Activated CD4-positive, alpha-beta memory T cell treated with anti-CD3 and anti-CD28 coated beads, Interleukin-2, amount 10 ng/mL, durations not matched to agents 7 days and 5 days (primary cell): ENCODE data around the gene PERP. TPM values are rescaled to one million over a fixed set of nuclear protein-coding genes. Genes with fewer than 3 reads are reported as not detected.
"Not testable (repeated sequence)": the region's sequence is repeated elsewhere in the genome, so short reads cannot be mapped to it uniquely, and the experiment has no call there.

Source experiments
- CTCF ChIA-PET: fragments of 350-600 bp; sonication (Branson Sonifier 250); formaldehyde crosslinking; loops from one replicate; lab custom pipeline; 2021; ENCODE audit warnings: antibody characterized with exemption, inconsistent platforms; lab: Charles Lee
- POLR2A ChIA-PET: fragments of 350-600 bp; sonication (Branson Sonifier 250); formaldehyde crosslinking; loops from one replicate; lab custom pipeline; 2021; ENCODE audit warnings: antibody characterized with exemption; lab: Charles Lee
- DNase-seq: peaks from one replicate; pipeline ENCODE4 v3.0.0-alpha.2; 2020
- H3K27ac Mint-ChIP-seq: one replicate; pipeline ENCODE4 v1.8.0; 2021; ENCODE audit warnings: mild to moderate bottlenecking, mixed read lengths
- H3K27me3 Mint-ChIP-seq: one replicate; pipeline ENCODE4 v1.8.0; 2021; ENCODE audit warnings: mixed read lengths
- H3K36me3 Mint-ChIP-seq: one replicate; pipeline ENCODE4 v1.8.0; 2021; ENCODE audit warnings: low read depth, mixed read lengths
- H3K4me1 Mint-ChIP-seq: one replicate; pipeline ENCODE4 v1.8.0; 2021; ENCODE audit warnings: mixed read lengths
- H3K4me3 Mint-ChIP-seq: one replicate; pipeline ENCODE4 v1.8.0; 2021; ENCODE audit warnings: mild to moderate bottlenecking, mixed read lengths
- H3K9me3 Mint-ChIP-seq: one replicate; pipeline ENCODE4 v1.8.0; 2021; ENCODE audit warnings: mixed read lengths
- total RNA-seq, 2 experiments: library from RNA; stranded (reverse); gene quantifications; one replicate each; pipeline ENCODE4 v1.2.3, GENCODE V29; 2021

PERP gene
- total RNA-seq, result 10 to 100 TPM; 18.0 to 19.0 TPM

GRCh38 chr6:138107078-138107751 lies at the start of gene PERP:
PERP (minus strand) TSS chr6:138107419; CDS start chr6:138107340, 79 bp downstream.
- peak; percentile 81 for DNase-seq
- peak within 1 kb of the TSS; percentile 86 for H3K4me3 Mint-ChIP-seq
- POLR2A ChIA-PET, result interaction anchor here (0.6 to 2.8 kb wide), 5 partner anchors 9 to 408 kb away, joined by 3 to 7 read pairs (median 5); partner anchors contain the start of gene TNFAIP3
- H3K9me3 Mint-ChIP-seq, result no peaks in the 10 kb centered on the region
- CTCF ChIA-PET, result interaction anchor here (0.7 to 3.7 kb wide), 11 partner anchors 9 to 408 kb away, joined by 3 to 29 read pairs (median 6); no protein-coding TSS in a partner anchor
- H3K27ac Mint-ChIP-seq, result peak within 1 kb of the TSS; percentile 84
- no peaks in the 10 kb centered on the region for H3K36me3 Mint-ChIP-seq
- H3K4me1 Mint-ChIP-seq, result peaks cover 32% of the 10 kb centered on the region
- H3K27me3 Mint-ChIP-seq, result peaks cover 14% of the 10 kb centered on the region

GRCh38 chr6:138155443-138155842 lies 48.2 kb upstream of the PERP start:
- peaks cover 2% of the 10 kb centered on the region for H3K9me3 Mint-ChIP-seq
- no peaks in the 10 kb centered on the region for H3K4me1 Mint-ChIP-seq
- H3K27ac Mint-ChIP-seq, result no peak overlapping the region
- CTCF ChIA-PET, result no interaction called here
- DNase-seq, result no peak
- peaks cover 54% of the 10 kb centered on the region for H3K27me3 Mint-ChIP-seq
- no peaks in the 10 kb centered on the region for H3K36me3 Mint-ChIP-seq
- POLR2A ChIA-PET, result no interaction called here
- no peak overlapping the region for H3K4me3 Mint-ChIP-seq

DNA sequence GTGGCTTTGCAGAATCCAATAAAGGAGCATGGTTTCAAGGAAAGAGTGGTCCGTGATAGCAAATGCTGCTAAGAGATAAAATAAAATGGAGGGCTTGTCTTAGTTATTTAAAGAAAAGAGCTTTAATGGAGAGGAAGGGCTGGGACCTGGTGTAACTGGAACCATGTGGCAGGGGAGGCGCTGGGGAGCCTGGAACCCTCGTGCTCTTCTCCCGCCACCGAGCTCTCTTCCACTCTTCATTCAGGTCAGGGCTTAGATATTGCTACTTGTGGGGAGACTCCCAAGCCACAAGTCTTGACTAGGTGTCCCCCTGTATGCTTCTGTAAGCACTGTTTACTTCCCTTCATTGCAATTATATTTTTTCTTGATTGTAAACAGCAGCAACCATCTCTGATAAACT lies 39.3 kb upstream of the PERP start:
- Mint-ChIP-seq H3K36me3 (no peaks in the 10 kb centered on the region), H3K27me3 (peaks cover 41% of the 10 kb centered on the region), H3K4me3 (no peak overlapping the region), H3K4me1 (no peaks in the 10 kb centered on the region), H3K27ac (no peak overlapping the region), H3K9me3 (no peaks in the 10 kb centered on the region)
- CTCF ChIA-PET, result interaction anchor here (1.5 kb wide), 1 partner anchor 30 kb away, joined by 3 read pairs; no protein-coding TSS in a partner anchor
- no peak for DNase-seq
- POLR2A ChIA-PET, result no interaction called here

DNA sequence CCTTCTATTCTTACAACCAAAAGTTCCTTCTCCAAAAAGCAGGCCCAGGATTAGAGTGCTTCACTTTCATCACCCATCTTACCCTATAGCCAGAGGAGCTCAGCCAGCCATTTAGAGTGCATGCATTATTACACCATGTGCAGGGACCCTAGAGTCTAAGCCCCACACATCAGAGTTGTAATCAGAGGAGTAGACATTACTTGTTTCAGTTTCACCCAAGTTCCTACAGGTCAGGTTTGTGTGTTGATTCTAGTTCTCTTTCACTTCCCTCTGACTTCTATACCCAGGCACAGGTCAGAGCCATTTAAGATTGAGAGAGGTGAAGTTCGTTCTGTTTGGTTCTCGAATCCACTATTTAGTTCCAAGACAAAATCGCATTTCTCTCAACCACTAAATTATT lies 38.2 kb upstream of the PERP start:
- Mint-ChIP-seq H3K36me3 (no peaks in the 10 kb centered on the region), H3K27me3 (peaks cover 37% of the 10 kb centered on the region), H3K4me3 (no peak overlapping the region), H3K27ac (no peak overlapping the region), H3K4me1 (no peaks in the 10 kb centered on the region), H3K9me3 (no peaks in the 10 kb centered on the region)
- ChIA-PET POLR2A (no interaction called here), CTCF (interaction anchor here (1.5 kb wide), 1 partner anchor 29 kb away, joined by 3 read pairs; no protein-coding TSS in a partner anchor)
- no peak for DNase-seq

- H3K36me3 Mint-ChIP-seq, result no peaks in the 10 kb centered on the region
- H3K27me3 Mint-ChIP-seq, result peaks cover 35% of the 10 kb centered on the region
- H3K4me3 Mint-ChIP-seq, result no peak overlapping the region
- CTCF ChIA-PET, result no interaction called here
- no peaks in the 10 kb centered on the region for H3K9me3 Mint-ChIP-seq
- H3K27ac Mint-ChIP-seq, result no peak overlapping the region
- no peak for DNase-seq
- H3K4me1 Mint-ChIP-seq, result no peaks in the 10 kb centered on the region
- POLR2A ChIA-PET, result no interaction called here
Measured at GRCh38 chr6:138142806-138143205, 35.6 kb upstream of the PERP start.

DNA sequence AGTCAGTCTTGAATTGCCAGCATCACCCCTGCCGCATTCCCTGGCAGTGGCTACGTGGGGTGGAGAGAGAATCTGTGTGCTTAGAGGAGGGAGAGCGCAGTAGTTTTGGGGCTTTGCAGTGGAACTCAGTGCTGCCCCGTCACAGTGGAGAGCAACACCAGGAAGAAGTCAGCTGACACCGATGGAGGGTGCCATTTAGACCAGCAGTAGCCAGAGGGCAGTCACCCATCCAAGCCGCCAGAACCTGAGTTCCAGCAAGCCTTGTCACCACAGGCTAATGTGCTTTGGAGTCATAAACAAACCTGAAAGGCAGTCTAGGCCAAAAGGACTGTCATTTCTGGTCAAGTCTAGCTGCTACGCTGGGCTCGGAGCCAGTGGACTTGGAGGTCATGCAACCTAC lies 22.0 kb upstream of the PERP start:
- H3K27ac Mint-ChIP-seq, result no peak overlapping the region
- POLR2A ChIA-PET, result no interaction called here
- DNase-seq, result no peak
- H3K4me3 Mint-ChIP-seq, result no peak overlapping the region
- no peaks in the 10 kb centered on the region for H3K4me1 Mint-ChIP-seq
- H3K36me3 Mint-ChIP-seq, result no peaks in the 10 kb centered on the region
- CTCF ChIA-PET, result no interaction called here
- peaks cover under 1% of the 10 kb centered on the region for H3K9me3 Mint-ChIP-seq
- H3K27me3 Mint-ChIP-seq, result peaks cover 24% of the 10 kb centered on the region

DNA sequence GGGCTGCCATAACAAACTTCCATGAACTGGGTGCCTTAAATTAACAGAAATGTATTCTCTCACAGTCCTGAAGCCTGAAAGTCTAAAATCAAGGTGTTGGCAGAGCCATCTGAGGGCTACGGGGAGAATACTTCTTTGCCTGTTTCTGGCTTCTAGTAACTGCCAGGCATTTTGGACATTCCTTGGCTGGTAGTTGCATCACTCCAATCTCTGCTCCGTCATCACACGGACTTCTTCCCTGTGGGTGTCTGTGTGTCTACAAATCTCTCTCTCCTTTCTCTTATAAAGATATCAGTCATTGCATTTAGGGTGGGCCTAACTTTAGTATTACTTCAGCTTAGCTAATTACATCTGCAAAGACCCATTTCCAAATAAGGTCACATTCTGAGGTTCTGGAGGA lies 20.9 kb upstream of the PERP start:
- Mint-ChIP-seq H3K36me3 (no peaks in the 10 kb centered on the region), H3K9me3 (peaks cover 3% of the 10 kb centered on the region), H3K27me3 (peaks cover 18% of the 10 kb centered on the region), H3K27ac (no peak overlapping the region), H3K4me1 (no peaks in the 10 kb centered on the region), H3K4me3 (no peak overlapping the region)
- no peak for DNase-seq
- ChIA-PET CTCF (interaction anchor here (1.0 kb wide), 1 partner anchor 160 kb away, joined by 3 read pairs; no protein-coding TSS in a partner anchor), POLR2A (no interaction called here)

DNA sequence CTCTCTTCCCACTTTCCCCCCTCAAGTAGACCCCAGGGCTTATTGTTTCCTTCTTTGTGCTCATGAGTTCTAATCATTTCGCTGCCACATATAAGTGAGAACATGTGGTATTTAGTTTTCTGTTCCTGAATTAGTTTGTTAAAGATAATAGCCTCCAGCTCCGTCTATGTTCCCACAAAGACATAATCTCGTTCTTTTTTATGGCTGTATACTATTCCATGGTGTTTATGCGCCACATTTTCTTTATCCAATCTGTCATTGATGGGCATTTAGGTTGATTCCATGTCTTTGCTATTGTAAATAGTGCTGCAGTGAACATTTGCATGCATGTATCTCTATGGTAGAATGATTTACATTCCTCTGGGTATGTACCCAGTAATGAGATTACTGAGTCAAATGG lies 16.9 kb upstream of the PERP start:
- Mint-ChIP-seq H3K36me3 (no peaks in the 10 kb centered on the region), H3K4me1 (no peaks in the 10 kb centered on the region), H3K4me3 (no peak overlapping the region), H3K27ac (no peak overlapping the region), H3K27me3 (peaks cover 29% of the 10 kb centered on the region), H3K9me3 (peaks cover 3% of the 10 kb centered on the region)
- ChIA-PET POLR2A (no interaction called here), CTCF (interaction anchor here (0.9 kb wide), 1 partner anchor 15 kb away, joined by 3 read pairs; no protein-coding TSS in a partner anchor)
- DNase-seq, result no peak

- peaks cover 3% of the 10 kb centered on the region for H3K9me3 Mint-ChIP-seq
- peaks cover 8% of the 10 kb centered on the region for H3K4me1 Mint-ChIP-seq
- ChIA-PET POLR2A (interaction anchor here (0.7 kb wide), 1 partner anchor 352 kb away, joined by 3 read pairs; no protein-coding TSS in a partner anchor), CTCF (no interaction called here)
- H3K27me3 Mint-ChIP-seq, result peaks cover 36% of the 10 kb centered on the region
- no peak overlapping the region for H3K4me3 Mint-ChIP-seq
- DNase-seq, result no peak
- H3K27ac Mint-ChIP-seq, result no peak overlapping the region
- no peaks in the 10 kb centered on the region for H3K36me3 Mint-ChIP-seq
Measured at GRCh38 chr6:138119976-138120375, 12.8 kb upstream of the PERP start.

DNA sequence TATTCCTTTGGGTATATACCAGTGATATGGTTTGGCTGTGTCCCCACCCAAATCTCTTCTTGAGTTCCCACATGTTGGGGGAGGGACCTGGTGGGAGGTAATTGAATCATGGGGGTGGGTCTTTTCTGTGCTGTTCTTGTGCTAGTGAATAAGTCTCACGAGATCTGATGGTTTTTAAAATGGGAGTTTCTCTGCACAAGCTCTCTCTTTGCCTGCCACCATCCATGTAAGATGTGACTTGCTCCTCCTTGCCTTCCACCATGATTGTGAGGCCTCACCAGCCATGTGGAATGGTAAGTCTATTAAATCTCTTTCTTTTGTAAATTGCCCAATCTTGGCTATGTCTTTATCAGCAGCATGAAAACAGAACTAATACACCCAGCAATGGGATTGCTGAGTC lies 12.0 kb upstream of the PERP start:
- POLR2A ChIA-PET, H3K4me3 Mint-ChIP-seq, H3K27ac Mint-ChIP-seq, H3K4me1 Mint-ChIP-seq, H3K9me3 Mint-ChIP-seq, H3K36me3 Mint-ChIP-seq, CTCF ChIA-PET, DNase-seq: not testable (repeated sequence)
- peaks cover 39% of the 10 kb centered on the region for H3K27me3 Mint-ChIP-seq

- Mint-ChIP-seq H3K4me1 (peaks cover 8% of the 10 kb centered on the region), H3K27me3 (peaks cover 39% of the 10 kb centered on the region), H3K4me3 (no peak overlapping the region), H3K9me3 (no peaks in the 10 kb centered on the region), H3K27ac (no peak overlapping the region), H3K36me3 (no peaks in the 10 kb centered on the region)
- ChIA-PET POLR2A (interaction anchor here (1.6 to 2.3 kb wide), 2 partner anchors 11 to 110 kb away, joined by 3 to 7 read pairs; no protein-coding TSS in a partner anchor), CTCF (interaction anchor here (1.0 to 4.5 kb wide), 9 partner anchors 9 to 393 kb away, joined by 3 to 49 read pairs (median 6); partner anchors contain the start of gene PERP)
- DNase-seq, result no peak
Measured at GRCh38 chr6:138117376-138117914, 10.2 kb upstream of the PERP start.

DNA sequence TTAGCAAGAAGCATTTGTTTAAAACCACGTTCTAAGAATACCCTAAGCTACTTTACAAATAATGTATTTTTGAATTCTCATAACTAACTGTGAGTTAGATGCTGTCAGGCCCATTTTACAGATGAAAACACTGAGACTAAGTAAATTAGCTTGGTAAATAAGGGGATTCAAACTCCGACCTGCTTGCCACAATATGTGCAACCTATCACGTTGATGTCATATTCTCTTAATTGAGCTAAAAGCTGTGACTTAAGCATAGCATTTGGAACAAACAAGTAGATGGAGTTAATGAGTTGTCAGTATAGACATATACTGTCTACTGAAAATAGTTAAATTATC lies 9.4 kb upstream of the PERP start:
- peaks cover 8% of the 10 kb centered on the region for H3K4me1 Mint-ChIP-seq
- ChIA-PET POLR2A (interaction anchor here (1.6 to 2.3 kb wide), 2 partner anchors 11 to 109 kb away, joined by 3 to 7 read pairs; no protein-coding TSS in a partner anchor), CTCF (interaction anchor here (0.6 to 4.5 kb wide), 30 partner anchors 8 to 649 kb away, joined by 3 to 49 read pairs (median 4); partner anchors contain the start of gene PERP)
- no peak for DNase-seq
- H3K4me3 Mint-ChIP-seq, result no peak overlapping the region
- no peak overlapping the region for H3K27ac Mint-ChIP-seq
- H3K36me3 Mint-ChIP-seq, result no peaks in the 10 kb centered on the region
- H3K9me3 Mint-ChIP-seq, result no peaks in the 10 kb centered on the region
- peaks cover 35% of the 10 kb centered on the region for H3K27me3 Mint-ChIP-seq
